SK-N-SH (cell line): ENCODE measurements around the gene MEFV.

Source experiments
- CTCF ChIP-seq: fragments of 200-600 bp; sonication (generic); IDR thresholded peaks from 2 replicates; pipeline ENCODE4 v1.6.1; 2017; ENCODE audit warnings: antibody characterized with exemption, mild to moderate bottlenecking, moderate library complexity
- EP300 ChIP-seq, 2 experiments: IDR thresholded peaks; 2 replicates each; pipeline versions ENCODE4 v1.4.0 to v1.6.1; 2012; ENCODE audit warnings: borderline replicate concordance in 1 of 2, low read depth in 1 of 2, low read length in 1 of 2
- EZH2phosphoT487 ChIP-seq: fragments of 200-600 bp; sonication (generic); IDR thresholded peaks from 2 replicates; pipeline ENCODE4 v1.6.1; 2017; ENCODE audit warnings: low read depth, mixed run types, mild to moderate bottlenecking, antibody characterized with exemption, moderate library complexity, borderline replicate concordance
- IRF3 ChIP-seq: fragments of 150-350 bp; IDR thresholded peaks from 2 replicates; pipeline ENCODE4 v1.6.1; 2016; ENCODE audit warnings: mild to moderate bottlenecking, low read depth, low read length
- JUND ChIP-seq: IDR thresholded peaks from 2 replicates; pipeline ENCODE4 v1.4.0; 2012
- MAX ChIP-seq: IDR thresholded peaks from 2 replicates; pipeline ENCODE4 v1.4.0; 2012; ENCODE audit warnings: low read depth
- MEF2A ChIP-seq: IDR thresholded peaks from 2 replicates; pipeline ENCODE4 v1.4.0; 2012; ENCODE audit warnings: low read depth, borderline replicate concordance
- PBX3 ChIP-seq: IDR thresholded peaks from 2 replicates; pipeline ENCODE4; 2012
- POLR2AphosphoS5 ChIP-seq: IDR thresholded peaks from 2 replicates; pipeline ENCODE4 v1.6.1; 2012; ENCODE audit warnings: low read depth, low read length
- RXRA ChIP-seq: IDR thresholded peaks from 2 replicates; pipeline ENCODE4 v1.4.0; 2012; ENCODE audit warnings: low read depth, mild to moderate bottlenecking, borderline replicate concordance
- TCF12 ChIP-seq: IDR thresholded peaks from 2 replicates; pipeline ENCODE4 v1.4.0; 2012
- ZBTB33 ChIP-seq: IDR thresholded peaks from 2 replicates; pipeline ENCODE4 v1.4.0; 2012; ENCODE audit warnings: low read depth, borderline replicate concordance

GRCh38 chr16:3243882-3244281, 12.6 kb downstream of the MEFV start:
- no peak for TF ChIP-seq CTCF
- no peak for TF ChIP-seq PBX3
- no peak for TF ChIP-seq TCF12
- no peak for TF ChIP-seq EP300 (IDR thresholded peaks at IDR 0.05; ENCODE audit: borderline replicate concordance in 1 of 2, low read depth in 1 of 2, low read length in 1 of 2)
- TF ChIP-seq IRF3, result no peak
- no peak for TF ChIP-seq JUND
- no peak for TF ChIP-seq RXRA
- no peak for TF ChIP-seq POLR2AphosphoS5
- TF ChIP-seq ZBTB33, result no peak
- TF ChIP-seq EZH2phosphoT487, result no peak
- no peak for TF ChIP-seq MEF2A
- TF ChIP-seq MAX, result no peak
